HL-60/S4 treated with phorbol 12-myristate 13-acetate at 8.2 ng/mL for 4 days and 3 days (cell line): Measurements from ENCODE around the gene TMEM141.
"Not testable (repeated sequence)": the region's sequence is repeated elsewhere in the genome, so short reads cannot be mapped to it uniquely, and the experiment has no call there.

Source experiments
- in situ Hi-C: fragments of 300-500 bp; cut with MboI; formaldehyde crosslinking; loops from 2 replicates; pipeline ENCODE4 v1.15.0; 2022; ENCODE audit warnings: low sequenced_read_pairs

Gene TMEM141

DNA sequence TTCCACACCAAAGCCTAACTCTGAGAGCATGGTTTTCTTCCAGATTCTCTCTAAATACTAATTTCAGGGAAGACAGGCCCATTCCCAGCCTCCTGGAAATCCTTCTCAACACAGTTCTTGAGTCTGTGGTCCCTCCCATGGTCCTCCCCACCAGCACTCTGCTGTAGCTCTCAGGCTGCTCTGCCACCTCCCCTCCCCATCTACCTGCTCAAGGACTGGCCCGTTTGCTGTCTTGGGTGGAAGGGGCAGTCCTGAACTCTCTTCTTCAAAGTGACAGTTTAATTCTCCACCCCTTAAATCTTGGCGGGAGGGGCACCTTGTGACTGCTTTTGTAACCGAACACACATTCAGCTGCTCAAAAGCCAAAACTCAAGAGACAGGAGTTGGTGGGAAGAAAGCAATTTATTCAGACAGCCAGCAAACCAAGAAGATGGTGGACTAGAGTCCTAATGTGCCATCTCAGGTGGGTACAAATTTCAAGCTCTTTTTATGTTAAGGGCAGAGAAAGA, 19.2 kb upstream of the TMEM141 start:
- in situ Hi-C loops = no loop called here

DNA sequence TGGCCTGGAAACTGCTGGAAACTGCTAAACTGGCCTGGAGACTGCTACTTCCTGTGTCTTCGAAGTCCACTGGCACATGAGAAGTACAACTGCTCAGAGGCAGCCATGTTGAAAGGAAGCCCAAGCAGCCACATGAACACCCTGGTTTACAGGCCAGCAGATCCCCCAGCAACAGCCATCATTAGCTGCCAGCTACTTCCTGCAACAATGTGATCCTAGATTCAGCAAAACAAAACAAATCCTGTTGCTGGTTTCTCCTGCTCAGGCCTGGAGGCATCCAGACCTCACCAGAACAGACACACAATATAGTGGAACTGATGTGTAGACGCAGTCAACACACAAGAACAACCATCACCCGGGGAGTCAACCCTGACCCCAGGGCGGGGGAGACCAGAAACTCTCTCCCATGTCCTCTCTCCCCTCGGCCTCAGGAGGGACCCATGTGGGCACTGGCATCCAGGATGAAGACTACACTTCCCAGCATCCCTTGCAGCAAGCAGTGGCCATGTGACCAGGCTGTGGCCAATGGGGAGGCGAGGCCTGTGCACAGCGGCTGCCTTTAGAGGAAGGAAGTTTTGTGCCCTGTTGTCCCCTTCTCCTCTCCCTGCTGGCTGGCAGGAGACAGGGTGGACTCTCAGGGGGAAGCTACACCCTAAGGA, 17.6 kb upstream of the TMEM141 start:
- in situ Hi-C loops = no loop called here

DNA sequence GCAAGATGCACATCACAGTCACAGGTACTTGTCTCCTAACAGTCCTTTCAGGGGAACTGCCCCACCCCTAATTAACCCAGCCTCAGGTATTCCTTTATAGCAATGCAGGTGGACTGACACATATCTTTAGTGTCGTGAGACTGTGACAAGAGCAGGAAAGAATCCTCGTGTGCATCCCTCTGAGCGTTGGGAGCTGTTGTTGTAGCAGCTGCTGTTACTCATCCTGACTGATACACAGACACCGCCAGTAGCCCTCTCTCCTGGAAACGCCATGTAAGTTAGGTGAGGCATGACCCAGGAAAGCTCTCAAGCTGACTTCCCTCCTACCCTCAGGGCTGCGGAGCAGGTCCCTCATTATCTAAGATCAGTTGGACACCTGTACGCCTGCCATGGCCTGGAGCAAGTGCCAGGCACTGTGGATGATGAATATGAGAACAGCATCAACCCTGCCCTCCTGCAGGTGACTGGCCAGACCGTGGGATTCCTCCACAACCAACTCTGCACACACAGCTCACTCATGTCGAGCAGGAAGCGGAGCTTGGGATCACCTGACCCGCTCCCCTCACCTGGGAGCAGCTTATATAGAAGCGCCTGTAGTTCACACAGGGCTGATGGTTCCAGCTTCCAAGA, 16.6 kb upstream of the TMEM141 start:
- in situ Hi-C loops = no loop called here

DNA sequence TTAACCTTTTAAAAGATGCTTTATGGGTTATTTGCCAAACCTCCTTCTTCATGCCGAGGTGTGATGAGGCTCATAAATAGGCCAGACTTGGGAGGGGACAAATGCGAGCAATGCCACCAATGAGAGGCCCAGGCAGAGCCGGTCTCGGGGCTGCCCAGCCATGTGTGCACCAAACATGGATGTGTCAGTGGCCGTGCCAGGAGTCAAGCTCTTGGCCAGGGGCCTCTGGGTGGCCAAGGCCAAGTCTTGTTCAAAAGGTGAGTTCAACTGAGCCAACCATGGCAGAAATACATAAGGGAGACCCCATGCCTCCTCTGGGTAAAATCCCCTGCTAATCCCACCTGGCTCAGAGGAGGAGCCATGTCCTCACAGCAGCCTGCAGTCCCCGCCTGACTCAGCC, 16.0 kb upstream of the TMEM141 start:
- in situ Hi-C loops = no loop called here

DNA sequence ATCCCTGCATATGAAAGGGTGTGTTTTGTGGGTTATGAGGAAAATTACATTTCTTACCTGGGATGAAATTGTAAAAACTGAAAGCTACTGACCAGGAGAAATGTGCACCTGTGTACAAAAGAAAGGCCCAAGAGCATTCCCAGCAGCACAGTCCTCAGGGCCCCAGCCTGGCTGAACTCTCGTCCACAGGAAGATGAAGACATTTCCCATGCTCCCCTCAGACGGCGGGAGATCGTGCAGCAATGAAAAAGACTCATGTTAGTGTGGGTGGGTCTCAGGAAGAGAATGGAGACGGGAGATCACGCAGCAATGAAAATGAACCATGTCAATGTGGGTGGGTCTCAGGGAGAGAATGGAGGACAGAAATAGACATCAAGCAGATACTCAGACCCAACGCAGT, 14.2 kb upstream of the TMEM141 start:
- in situ Hi-C loops = no loop called here

DNA sequence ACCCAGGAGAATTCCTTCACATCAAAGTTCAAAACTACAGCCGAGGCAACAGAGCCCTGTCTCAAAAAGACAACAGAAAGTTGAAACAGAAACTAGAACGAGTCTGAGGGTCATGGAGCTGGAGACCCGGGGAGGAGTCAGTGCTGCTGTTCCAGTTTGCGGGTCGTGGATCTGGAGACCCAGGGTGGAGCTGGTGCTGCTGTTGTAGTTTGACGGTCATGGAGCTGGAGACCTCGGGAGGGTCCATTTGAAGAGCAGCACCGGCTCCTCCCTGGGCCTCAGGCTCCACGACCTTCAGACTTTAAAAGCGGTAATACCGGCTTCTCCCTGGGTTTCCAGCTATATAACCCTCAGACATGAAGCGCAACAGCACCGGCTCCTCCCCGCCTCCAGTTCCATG, 13.8 kb upstream of the TMEM141 start:
- in situ Hi-C loops = no loop called here

DNA sequence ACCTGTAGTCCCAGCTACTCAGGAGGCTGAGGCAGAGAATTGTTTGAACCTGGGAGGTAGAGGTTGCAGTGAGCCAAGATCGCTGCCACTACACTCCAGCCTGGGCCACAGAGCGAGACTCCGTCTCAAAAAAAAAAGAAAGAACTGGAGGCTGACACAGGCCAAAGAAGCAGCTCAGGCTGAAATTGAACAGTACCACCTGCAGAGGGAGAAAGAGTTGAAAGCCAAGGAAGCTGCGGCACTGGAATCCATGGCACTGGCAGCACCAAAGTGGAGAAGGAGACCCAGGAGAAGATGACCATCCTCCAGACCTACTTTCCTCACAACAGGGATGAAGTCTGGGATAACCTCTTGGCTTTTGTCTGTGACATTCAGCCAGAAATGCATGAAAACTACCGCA, 11.3 kb upstream of the TMEM141 start:
- in situ Hi-C loops = no loop called here

DNA sequence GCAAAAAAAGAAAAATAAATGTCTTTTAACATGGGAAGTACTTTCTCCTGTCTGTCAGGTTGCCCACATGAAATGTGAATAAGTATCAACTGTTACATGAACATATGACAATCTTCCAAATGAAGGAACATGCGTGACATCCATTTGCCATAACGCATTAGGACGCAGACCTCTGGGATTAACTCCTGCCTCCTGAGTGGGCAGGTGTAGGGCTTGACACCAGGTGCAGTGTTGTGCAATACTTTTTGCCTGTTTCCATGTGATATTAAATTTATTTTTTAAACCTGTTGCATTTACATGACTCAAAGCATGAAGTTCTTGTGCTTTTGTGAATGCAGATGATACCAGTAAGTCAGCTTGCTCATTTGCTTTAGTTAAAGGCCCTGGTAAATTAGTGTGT, 8.7 kb upstream of the TMEM141 start:
- in situ Hi-C loops = no loop called here

DNA sequence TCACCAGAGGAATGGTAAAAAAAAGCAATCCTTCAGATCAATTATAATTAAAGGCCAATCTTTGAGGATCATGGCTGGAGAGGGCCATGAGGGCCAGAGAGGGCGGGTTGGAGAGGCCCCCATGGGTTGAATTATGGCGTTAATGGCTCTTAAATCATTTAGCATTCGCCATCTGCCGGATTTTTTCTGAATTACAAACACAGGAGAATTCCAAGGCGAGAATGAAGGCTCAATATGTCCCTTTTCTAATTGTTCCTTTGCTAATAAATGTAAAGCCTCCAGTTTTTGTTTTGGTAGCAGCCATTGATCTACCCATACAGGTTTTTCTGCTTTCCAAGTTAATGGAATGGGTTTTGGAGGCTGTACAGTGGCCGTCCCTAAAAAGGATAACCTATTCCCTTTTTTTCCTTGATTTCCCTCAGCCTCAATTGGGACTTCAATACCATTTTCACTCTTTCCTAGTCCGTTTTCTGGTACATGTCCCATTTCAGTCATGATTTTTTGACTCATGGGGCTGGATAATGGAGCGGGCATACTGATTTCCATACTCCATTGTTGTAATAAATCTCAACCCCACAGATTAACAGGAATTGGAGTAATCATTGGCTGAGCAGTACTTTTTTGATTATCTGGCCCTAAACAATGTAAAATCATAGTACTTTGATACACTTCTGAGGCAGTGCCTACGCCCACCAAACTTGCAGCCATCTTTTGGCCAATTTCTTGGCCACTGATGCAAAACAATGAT, 6.7 kb upstream of the TMEM141 start:
- in situ Hi-C loops = no loop called here

DNA sequence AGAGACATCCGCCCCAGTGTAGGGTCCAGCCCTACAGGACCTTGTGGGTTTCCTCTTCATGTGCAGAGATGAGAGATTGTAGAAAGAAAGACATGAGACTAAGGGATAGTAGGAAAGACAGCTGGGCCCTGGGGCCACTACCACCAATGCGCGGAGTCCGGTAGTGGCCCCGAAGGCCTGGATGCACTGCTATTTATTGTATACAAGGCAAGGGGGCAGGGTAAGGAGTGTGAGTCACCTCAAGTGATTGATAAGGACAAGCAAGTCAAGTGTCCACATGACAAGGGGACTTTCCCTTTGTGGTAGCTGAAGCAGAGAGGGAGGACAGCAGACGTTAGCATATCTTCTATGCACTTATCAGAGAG, 6.2 kb upstream of the TMEM141 start:
- in situ Hi-C loops = no loop called here

DNA sequence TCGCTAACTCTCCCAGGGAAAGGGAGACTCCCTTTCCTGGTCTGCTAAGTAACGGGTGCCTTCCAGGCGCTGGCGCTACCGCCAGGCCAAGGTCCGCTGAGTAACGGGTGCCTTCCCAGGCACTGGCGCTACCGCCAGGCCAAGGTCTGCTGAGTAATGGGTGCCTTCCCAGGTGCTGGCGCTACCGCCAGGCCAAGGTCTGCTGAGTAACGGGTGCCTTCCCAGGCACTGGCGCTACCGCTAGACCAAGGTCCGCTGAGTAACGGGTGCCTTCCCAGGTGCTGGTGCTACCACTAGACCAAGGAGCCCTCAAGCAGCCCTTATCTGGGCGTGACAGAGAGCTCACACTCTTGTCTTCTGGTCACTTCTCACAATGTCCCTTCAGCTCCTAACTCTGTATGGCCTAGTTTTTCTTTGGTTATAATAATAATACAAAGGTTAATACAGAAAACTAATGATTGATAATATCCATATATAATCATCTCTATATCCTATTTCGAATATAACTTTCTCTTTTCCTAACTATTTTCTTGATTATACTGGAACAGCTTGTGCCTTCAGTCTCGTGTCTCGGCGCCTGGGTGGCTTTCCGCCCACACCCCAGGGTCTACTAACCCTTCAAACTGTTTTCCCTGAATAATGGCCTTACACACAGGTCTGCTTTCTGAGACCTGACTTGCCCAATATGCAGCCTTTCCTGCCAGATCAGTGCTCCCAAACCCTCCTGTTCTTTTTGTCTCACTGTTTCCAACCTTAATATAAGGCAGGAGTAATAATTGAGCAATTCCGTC, 5.4 kb upstream of the TMEM141 start:
- in situ Hi-C loops = not testable (repeated sequence)

DNA sequence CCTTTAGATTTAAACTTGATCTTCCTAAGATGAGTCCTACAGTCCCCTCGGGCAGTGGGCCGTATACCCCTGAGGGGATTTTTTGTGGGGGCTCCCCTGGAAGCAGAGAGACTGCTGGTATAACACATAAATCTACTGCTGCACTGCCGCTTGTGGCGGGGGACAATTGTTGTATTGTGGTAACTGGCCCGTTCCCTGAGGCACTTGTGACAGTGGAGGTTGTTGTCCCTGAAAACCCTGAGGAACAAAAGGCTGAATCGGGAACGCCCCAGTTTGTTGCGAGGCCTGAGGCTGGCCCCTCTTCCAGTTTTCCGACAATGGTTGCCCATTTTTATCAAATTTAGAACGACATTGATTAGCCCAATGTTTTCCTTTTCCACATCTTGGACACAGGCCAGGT, 4.7 kb upstream of the TMEM141 start:
- in situ Hi-C loops = no loop called here

DNA sequence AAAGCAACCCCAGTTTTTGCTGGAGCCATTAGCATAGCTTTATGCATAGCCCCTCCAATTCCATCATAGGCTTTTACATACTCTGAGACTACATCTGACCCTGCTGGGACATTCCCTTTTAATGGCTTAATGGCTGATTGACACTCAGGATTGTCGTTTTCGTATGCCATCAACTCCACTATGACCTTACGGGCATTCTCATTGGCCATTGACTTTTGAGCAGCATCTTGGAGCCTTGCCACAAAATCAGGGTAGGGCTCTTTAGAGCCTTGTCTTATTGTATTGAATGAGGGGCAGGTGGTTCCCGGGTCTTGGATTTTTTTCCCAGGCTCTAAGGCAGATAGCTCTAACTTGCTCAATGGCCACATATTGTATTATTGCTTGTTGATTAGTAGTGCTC, 4.2 kb upstream of the TMEM141 start:
- in situ Hi-C loops = not testable (repeated sequence)

DNA sequence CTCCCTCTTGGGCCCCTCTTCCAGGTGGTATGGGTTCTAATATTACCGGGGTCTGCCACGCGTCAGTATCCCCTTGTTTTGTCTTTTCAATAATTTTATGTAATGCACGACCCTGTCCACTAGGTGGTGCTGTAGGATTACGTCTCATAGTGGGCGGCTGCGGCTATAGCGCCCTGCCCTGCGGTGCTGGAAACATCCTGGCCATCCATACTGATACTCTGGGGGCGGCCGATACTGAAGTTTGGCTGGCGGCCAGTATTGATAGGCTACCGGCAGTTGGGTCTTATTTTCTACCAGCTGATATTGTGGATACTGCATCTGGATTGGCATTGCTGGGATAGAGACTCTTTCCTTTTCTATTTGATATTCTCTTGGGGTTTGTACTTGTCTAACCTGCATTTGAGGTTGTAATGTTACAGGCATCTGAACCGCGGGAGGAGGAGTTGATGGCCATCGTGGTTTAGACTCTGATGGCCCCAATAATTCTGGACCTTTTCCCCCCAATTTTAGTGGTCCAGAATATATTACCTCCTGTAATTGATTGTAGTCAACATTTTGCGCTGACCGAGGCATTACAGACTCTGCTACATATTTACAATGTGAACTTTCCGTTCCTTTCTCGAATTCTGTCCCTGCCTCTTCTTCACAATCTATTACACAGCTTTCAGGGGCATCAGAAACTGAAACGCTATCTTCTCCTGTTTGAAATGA, 3.3 kb upstream of the TMEM141 start:
- in situ Hi-C loops = no loop called here

DNA sequence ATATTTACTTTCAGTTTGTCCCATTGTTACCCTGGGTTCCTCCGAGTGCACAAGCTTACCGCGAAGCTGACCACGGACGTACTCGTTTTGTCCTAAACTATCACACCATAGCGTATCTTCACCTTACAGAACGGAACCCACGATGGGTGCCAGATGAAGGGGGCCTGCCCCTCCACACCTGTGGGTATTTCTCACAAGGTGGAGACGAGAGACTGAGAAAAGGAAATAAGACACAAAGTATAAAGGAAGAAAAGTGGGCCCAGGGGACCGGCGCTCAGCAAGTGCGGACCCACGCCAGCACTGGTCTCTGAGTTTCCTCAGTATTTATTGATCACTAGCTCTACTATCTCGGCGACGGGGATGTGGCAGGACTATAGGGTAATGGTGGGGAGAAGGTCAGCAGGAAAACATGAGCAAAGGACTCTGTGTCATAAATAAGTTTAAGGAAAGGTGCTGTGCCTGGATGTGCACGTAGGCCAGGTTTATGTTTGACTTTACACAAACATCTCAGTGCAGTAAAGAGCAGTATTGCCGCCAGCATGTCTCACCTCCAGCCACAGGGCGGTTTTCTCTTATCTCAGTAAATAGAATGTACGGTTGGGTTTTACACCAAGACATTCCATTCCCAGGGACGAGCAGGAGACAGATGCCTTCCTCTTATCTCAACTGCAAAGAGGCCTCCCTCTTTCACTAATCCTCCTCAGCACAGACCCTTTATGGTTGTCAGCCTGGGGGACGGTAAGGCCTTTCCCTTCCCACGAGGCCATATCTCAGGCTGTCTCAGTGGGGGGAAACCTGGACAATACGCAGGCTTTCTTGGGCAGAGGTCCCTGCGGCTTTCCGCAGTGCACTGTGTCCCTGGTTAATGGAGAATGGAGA, 2.3 kb upstream of the TMEM141 start:
- in situ Hi-C loops = not testable (repeated sequence)

DNA sequence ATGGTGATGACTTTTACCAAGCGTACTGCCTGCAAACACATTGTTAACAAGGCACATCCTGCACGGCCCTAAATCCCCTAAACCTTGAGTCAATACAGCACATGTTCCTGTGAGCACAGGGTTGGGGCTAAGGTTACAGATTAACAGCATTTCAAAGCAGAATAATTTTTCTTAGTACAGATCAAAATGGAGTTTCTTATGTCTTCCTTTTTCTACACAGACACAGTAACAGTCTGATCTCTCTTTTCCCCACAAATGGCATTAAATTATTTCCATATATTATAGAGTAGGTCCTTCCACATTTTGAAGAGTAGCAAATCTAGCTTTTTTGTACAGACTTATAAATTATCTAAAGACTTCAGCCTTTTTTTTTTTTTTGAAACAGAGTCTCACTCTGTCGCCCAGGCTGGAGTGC, 1.6 kb upstream of the TMEM141 start:
- in situ Hi-C loops = no loop called here

DNA sequence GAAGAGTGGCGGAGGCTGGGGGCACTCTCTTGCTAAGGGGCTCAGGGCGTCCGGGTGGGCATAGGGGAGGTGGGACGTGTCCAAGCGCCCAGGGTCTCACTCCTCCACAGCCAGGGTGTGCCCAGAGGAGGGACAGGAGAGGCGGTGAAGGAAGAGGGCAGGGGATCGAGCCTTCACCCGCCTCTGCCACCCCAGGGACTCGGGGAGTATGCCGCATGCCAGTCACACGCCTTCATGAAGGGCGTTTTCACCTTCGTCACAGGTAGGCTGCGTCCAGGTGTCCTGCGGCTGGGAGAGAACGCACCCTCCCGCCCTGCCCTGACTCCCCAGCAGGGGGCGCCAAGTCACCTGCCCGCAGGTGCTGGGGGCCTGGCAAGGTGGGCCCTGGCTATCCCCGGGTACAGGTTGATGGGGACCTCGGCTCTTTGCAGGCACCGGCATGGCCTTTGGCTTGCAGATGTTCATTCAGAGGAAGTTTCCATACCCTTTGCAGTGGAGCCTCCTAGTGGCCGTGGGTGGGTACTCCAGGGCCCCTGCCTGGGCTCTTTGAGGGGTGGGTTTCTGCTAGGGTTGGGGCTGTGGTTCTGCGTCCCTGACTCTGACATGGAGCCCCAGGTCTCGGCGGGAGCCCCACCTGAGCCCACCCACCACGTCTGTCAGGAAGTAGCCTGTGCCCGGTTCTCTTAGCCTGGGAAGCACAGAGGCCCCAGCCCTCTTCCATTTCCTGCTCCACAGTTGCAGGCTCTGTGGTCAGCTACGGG, 552 bp downstream of the TMEM141 start:
- in situ Hi-C loops = no loop called here

DNA sequence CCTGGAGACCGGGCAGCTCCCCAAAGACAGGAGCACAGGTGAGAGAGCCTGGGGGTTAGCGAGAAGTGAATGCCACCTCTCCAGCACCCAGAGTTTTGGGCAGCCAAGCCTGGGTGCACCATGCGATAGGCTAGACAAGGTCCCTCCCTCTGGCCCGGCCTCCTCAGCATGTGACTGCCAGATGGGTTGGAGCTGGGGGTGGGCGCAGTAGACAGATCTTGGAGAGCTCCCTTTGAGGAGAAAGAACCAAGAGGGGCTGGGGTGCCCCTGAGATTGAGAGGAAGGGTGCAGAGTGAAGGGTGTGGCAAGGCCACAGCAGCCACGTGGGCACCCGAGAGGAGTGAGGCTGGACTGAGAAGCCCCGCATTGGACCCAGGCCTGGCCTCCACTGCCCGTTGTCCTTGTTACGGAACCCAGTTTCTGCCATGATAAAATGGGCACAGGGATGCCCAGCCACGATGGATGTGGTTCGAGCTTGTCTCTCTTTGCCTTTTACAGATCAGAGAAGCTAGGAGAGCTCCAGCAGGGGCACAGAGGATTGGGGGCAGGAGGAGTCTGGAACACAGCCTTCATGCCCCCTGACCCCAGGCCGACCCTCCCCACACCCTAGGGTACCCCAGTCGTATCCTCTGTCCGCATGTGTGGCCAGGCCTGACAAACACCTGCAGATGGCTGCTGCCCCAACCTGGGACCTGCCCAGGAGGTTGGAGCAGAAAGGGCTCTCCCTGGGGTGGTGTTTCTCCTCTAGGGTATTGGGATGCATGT, 1.4 kb downstream of the TMEM141 start:
- in situ Hi-C loops = no loop called here
